Measurements from ENCODE around the gene FIBCD1. TPM values are rescaled to one million over a fixed set of nuclear protein-coding genes. Genes with fewer than 3 reads are reported as not detected.

FIBCD1 gene
- total RNA-seq, 4 donors from 2014 or later = not detected

GRCh38 chr9:130946766-130947617 lies 7.9 kb upstream of the FIBCD1 start:
- peaks cover 0 to 4% (median 0%) of the 10 kb centered on the region in 3 donors for H3K4me1 ChIP-seq
- intact Hi-C loops (cut with DNase I) = loop anchor here (10.0 kb wide), 1 partner anchor 72 kb away; no protein-coding TSS in a partner anchor

GRCh38 chr9:130945173-130945572 lies 6.1 kb upstream of the FIBCD1 start:
- no peak overlapping the region for H3K4me3 ChIP-seq
- peaks cover 8 to 16% (median 9%) of the 10 kb centered on the region in 3 donors for H3K4me1 ChIP-seq
- 88 to 94% methylated on average over 9 of the region's 9 CpGs for WGBS, 2 donors
- H3K36me3 ChIP-seq = no peaks in the 10 kb centered on the region
- intact Hi-C loops (cut with DNase I) = loop anchor here (10.0 kb wide), 1 partner anchor 70 kb away; no protein-coding TSS in a partner anchor
- no peak overlapping the region for H3K27ac ChIP-seq
- peaks cover 0 to 6% (median 0%) of the 10 kb centered on the region in 3 donors for H3K9me3 ChIP-seq
- peaks cover 0 to 84% (median 14%) of the 10 kb centered on the region in 4 donors for H3K27me3 ChIP-seq
- TF ChIP-seq POLR2A (IDR thresholded peaks at IDR 0.05) (no peak), CTCF (IDR thresholded peaks at IDR 0.05) (no peak)
- DNase-seq = no peak

More at GRCh38 chr9:130946766-130947617, 7.9 kb upstream of the FIBCD1 start:
- TF ChIP-seq CTCF (IDR thresholded peaks at IDR 0.05) = no peak
- TF ChIP-seq POLR2A (IDR thresholded peaks at IDR 0.05) = no peak
- Histone ChIP-seq H3K36me3 (no peaks in the 10 kb centered on the region), H3K4me3 (no peak overlapping the region), H3K9me3 (peaks cover 0 to 6% (median 0%) of the 10 kb centered on the region in 3 donors), H3K27me3 (peaks cover 0 to 73% (median 4%) of the 10 kb centered on the region in 4 donors), H3K27ac (no peak overlapping the region)
- WGBS, 2 donors = 54 to 58% methylated on average over 10 to 13 of the region's 16 CpGs
- DNase-seq = no peak

GRCh38 chr9:130944510-130945058 lies 5.5 kb upstream of the FIBCD1 start:
- no peak for DNase-seq
- no peak overlapping the region for H3K4me3 ChIP-seq
- H3K27me3 ChIP-seq = peaks cover under 1 to 86% (median 16%) of the 10 kb centered on the region in 4 donors
- intact Hi-C loops (cut with DNase I) = loop anchor here (10.0 kb wide), 1 partner anchor 70 kb away; no protein-coding TSS in a partner anchor
- no peak for TF ChIP-seq CTCF (IDR thresholded peaks at IDR 0.05)
- TF ChIP-seq POLR2A (IDR thresholded peaks at IDR 0.05) = no peak
- no peaks in the 10 kb centered on the region for H3K36me3 ChIP-seq
- peaks cover 13 to 22% (median 15%) of the 10 kb centered on the region in 3 donors for H3K4me1 ChIP-seq
- no peak overlapping the region for H3K27ac ChIP-seq
- WGBS, 2 donors = 31 to 37% methylated on average over 3 of the region's 3 CpGs
- peaks cover 0 to 4% (median 0%) of the 10 kb centered on the region in 3 donors for H3K9me3 ChIP-seq

- no peak overlapping the region for H3K4me3 ChIP-seq
- DNase-seq = no peak
- no peaks in the 10 kb centered on the region for H3K9me3 ChIP-seq
- H3K36me3 ChIP-seq = no peaks in the 10 kb centered on the region
- peaks cover 9 to 86% (median 16%) of the 10 kb centered on the region in 4 donors for H3K27me3 ChIP-seq
- 14 to 35% methylated on average over 13 of the region's 14 CpGs for WGBS, 2 donors
- H3K27ac ChIP-seq = no peak overlapping the region
- intact Hi-C loops (cut with DNase I) = loop anchor here (10.0 kb wide), 1 partner anchor 69 kb away; no protein-coding TSS in a partner anchor
- H3K4me1 ChIP-seq = peaks cover 15 to 30% (median 21%) of the 10 kb centered on the region in 3 donors
- no peak for TF ChIP-seq POLR2A (IDR thresholded peaks at IDR 0.05)
- no peak for TF ChIP-seq CTCF (IDR thresholded peaks at IDR 0.05)
Observed at GRCh38 chr9:130943777-130944176, 4.7 kb upstream of the FIBCD1 start.
